MM.1S (cell line): Measurements from ENCODE around the gene FAM186B.

Experiments used
- DNase-seq: peaks from one replicate; pipeline ENCODE4 v3.0.0-alpha.2; 2015
- H2AFZ ChIP-seq: fragments of 300-600 bp; sonication (generic); 2 replicates; pipeline ENCODE4 v1.6.0; 2016; ENCODE audit warnings: antibody characterized with exemption, low read length
- H3F3A ChIP-seq: fragments of 300-600 bp; sonication (generic); 2 replicates; pipeline ENCODE4 v1.6.1; 2016; ENCODE audit warnings: mild to moderate bottlenecking, antibody characterized with exemption, low read length, moderate library complexity, mixed read lengths; ENCODE audit not compliant: insufficient read depth
- H3K27ac ChIP-seq: fragments of 300-600 bp; sonication (generic); 2 replicates; pipeline ENCODE4 v1.5.1; 2016; ENCODE audit warnings: mild to moderate bottlenecking, low read length
- H3K27me3 ChIP-seq: fragments of 300-600 bp; sonication (generic); replicated peaks from 2 replicates; pipeline ENCODE4 v1.6.0; 2016; ENCODE audit warnings: low read length; ENCODE audit not compliant: insufficient read depth
- H3K36me3 ChIP-seq: fragments of 300-600 bp; sonication (generic); replicated peaks from 2 replicates; pipeline ENCODE4 v1.6.1; 2016; ENCODE audit warnings: mild to moderate bottlenecking, low read length, mixed read lengths; ENCODE audit not compliant: insufficient read depth
- H3K4me1 ChIP-seq: fragments of 300-600 bp; sonication (generic); 2 replicates; pipeline ENCODE4 v1.6.1; 2016; ENCODE audit warnings: low read length, mixed read lengths
- H3K4me2 ChIP-seq: fragments of 300-600 bp; sonication (generic); 2 replicates; pipeline ENCODE4 v1.6.0; 2016; ENCODE audit warnings: low read depth, low read length
- H3K4me3 ChIP-seq: fragments of 300-600 bp; sonication (generic); 2 replicates; pipeline ENCODE4 v1.5.1; 2016; ENCODE audit warnings: low read length, mixed read lengths
- H3K79me2 ChIP-seq: fragments of 300-600 bp; sonication (generic); 2 replicates; pipeline ENCODE4 v1.6.1; 2016; ENCODE audit warnings: mixed run types, low read length, mixed read lengths
- H3K9ac ChIP-seq: fragments of 300-600 bp; sonication (generic); 2 replicates; pipeline ENCODE4 v1.6.1; 2016; ENCODE audit warnings: low read length, mixed read lengths
- H3K9me2 ChIP-seq: fragments of 300-600 bp; sonication (generic); replicated peaks from 2 replicates; pipeline ENCODE4 v1.6.1; 2016; ENCODE audit warnings: mild to moderate bottlenecking, low read length, mixed read lengths; ENCODE audit not compliant: insufficient read depth
- H3K9me3 ChIP-seq: fragments of 300-600 bp; sonication (generic); replicated peaks from 2 replicates; pipeline ENCODE4 v1.6.1; 2016; ENCODE audit warnings: mild to moderate bottlenecking, low read length, mixed read lengths; ENCODE audit not compliant: insufficient read depth
- H4K20me1 ChIP-seq: fragments of 300-600 bp; sonication (generic); 2 replicates; pipeline ENCODE4 v1.6.1; 2016; ENCODE audit warnings: mild to moderate bottlenecking, low read length, moderate library complexity, mixed read lengths; ENCODE audit not compliant: insufficient read depth
- CTCF ChIP-seq: fragments of 300-600 bp; sonication (generic); IDR thresholded peaks from 2 replicates; pipeline ENCODE4 v1.5.1; 2016; ENCODE audit warnings: antibody characterized with exemption, low read length, mixed read lengths
- EZH2 ChIP-seq: fragments of 300-600 bp; sonication (generic); optimal IDR thresholded peaks from 2 replicates; pipeline ENCODE3; 2017; ENCODE audit warnings: low read depth, mild to moderate bottlenecking, antibody characterized with exemption, low read length, mixed read lengths
- EZH2phosphoT487 ChIP-seq: fragments of 300-600 bp; sonication (generic); IDR thresholded peaks from 2 replicates; pipeline ENCODE4 v1.6.1; 2018; ENCODE audit warnings: antibody characterized with exemption, low read length

The FAM186B gene

GRCh38 chr12:49626169-49626835 lies 20.9 kb upstream of the FAM186B start:
- Histone ChIP-seq H3K27ac (no peak overlapping the region), H3F3A (peaks cover 24% of the 10 kb centered on the region)

GRCh38 chr12:49624921-49625577 lies 19.6 kb upstream of the FAM186B start:
- DNase-seq = no peak
- Histone ChIP-seq H4K20me1 (no peaks in the 10 kb centered on the region), H3K9ac (no peak overlapping the region), H3K79me2 (no peaks in the 10 kb centered on the region), H3K4me3 (no peak overlapping the region), H3F3A (peaks cover 25% of the 10 kb centered on the region), H3K27ac (no peak overlapping the region), H3K9me2 (no peaks in the 10 kb centered on the region), H3K36me3 (no peaks in the 10 kb centered on the region), H3K4me2 (no peak overlapping the region), H3K4me1 (peaks cover 5% of the 10 kb centered on the region), H2AFZ (no peak overlapping the region), H3K27me3 (no peaks in the 10 kb centered on the region), H3K9me3 (no peaks in the 10 kb centered on the region)
- no peak for TF ChIP-seq EZH2
- no peak for TF ChIP-seq CTCF
- no peak for TF ChIP-seq EZH2phosphoT487

More at GRCh38 chr12:49626169-49626835, 20.9 kb upstream of the FAM186B start:
- H3K4me1 ChIP-seq = peaks cover 5% of the 10 kb centered on the region
- no peaks in the 10 kb centered on the region for H3K9me2 ChIP-seq
- H3K27me3 ChIP-seq = no peaks in the 10 kb centered on the region
- no peaks in the 10 kb centered on the region for H4K20me1 ChIP-seq
- no peaks in the 10 kb centered on the region for H3K9me3 ChIP-seq
- no peak overlapping the region for H3K4me2 ChIP-seq
- TF ChIP-seq CTCF (peak; percentile 10; the same call in 1 of the 2 replicates), EZH2 (no peak)
- no peak overlapping the region for H3K9ac ChIP-seq
- H2AFZ ChIP-seq = no peak overlapping the region
- no peak overlapping the region for H3K4me3 ChIP-seq
- no peak for DNase-seq
- H3K36me3 ChIP-seq = no peaks in the 10 kb centered on the region
- H3K79me2 ChIP-seq = no peaks in the 10 kb centered on the region

GRCh38 chr12:49623142-49623904 lies 17.9 kb upstream of the FAM186B start, which contains the start of gene PRPF40B:
Gene PRPF40B, plus strand, starts transcription at chr12:49623561. Its CDS starts 30 bp downstream, at chr12:49623591.
- H3K9me2 ChIP-seq = no peaks in the 10 kb centered on the region
- H3K79me2 ChIP-seq = no peaks in the 10 kb centered on the region
- H2AFZ ChIP-seq = peak within 1 kb of the TSS; percentile 84
- peak within 1 kb of the TSS; percentile 62; the same call in 1 of the 2 replicates for H3K27ac ChIP-seq
- H3K4me1 ChIP-seq = peaks cover 5% of the 10 kb centered on the region
- DNase-seq = peak; percentile 87
- no peaks in the 10 kb centered on the region for H4K20me1 ChIP-seq
- H3K36me3 ChIP-seq = no peaks in the 10 kb centered on the region
- H3K9me3 ChIP-seq = no peaks in the 10 kb centered on the region
- peak within 1 kb of the TSS; percentile 58 for H3K9ac ChIP-seq
- H3F3A ChIP-seq = peaks cover 25% of the 10 kb centered on the region
- peak within 1 kb of the TSS; percentile 86 for H3K4me2 ChIP-seq
- peak within 1 kb of the TSS; percentile 57 for H3K4me3 ChIP-seq
- TF ChIP-seq EZH2phosphoT487 (no peak), EZH2 (no peak), CTCF (peak; percentile 46)
- H3K27me3 ChIP-seq = 0 out of 2 replicates have a peak, but pooled peaks cover 7% of the 10 kb centered on the region
